Amniotic epithelial cell (primary cell): ENCODE measurements around the gene CHMP6.

Experiments used
- DNase-seq: peaks from one replicate; pipeline ENCODE4 v3.0.0-alpha.2; 2010; ENCODE audit warnings: low read depth

Gene CHMP6

DNA sequence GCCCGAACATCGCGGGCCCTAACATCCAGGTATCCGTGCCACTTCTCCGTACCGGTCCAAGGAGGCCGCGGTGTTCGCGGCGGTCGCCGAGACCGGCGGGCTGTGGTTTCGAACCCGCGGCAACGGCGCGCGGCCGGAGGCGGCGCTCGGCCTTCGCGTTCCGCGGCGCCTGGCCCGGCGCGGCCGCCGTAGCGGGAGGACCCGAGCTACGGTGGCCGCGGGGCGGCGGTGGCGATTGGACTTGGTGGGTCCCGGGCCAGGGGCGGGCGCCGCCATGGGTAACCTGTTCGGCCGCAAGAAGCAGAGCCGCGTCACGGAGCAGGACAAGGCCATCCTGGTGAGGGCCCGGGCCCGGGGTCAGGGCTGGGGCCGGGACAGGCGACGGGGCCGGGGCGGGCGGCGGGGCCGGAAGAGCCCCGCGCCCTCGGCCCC, at the start of gene CHMP6:
Gene CHMP6, plus strand, starts transcription at position 197 of the 432 bp plus-strand sequence. Its CDS starts 78 bp downstream, at position 275.
- peak; percentile 63 for DNase-seq

DNA sequence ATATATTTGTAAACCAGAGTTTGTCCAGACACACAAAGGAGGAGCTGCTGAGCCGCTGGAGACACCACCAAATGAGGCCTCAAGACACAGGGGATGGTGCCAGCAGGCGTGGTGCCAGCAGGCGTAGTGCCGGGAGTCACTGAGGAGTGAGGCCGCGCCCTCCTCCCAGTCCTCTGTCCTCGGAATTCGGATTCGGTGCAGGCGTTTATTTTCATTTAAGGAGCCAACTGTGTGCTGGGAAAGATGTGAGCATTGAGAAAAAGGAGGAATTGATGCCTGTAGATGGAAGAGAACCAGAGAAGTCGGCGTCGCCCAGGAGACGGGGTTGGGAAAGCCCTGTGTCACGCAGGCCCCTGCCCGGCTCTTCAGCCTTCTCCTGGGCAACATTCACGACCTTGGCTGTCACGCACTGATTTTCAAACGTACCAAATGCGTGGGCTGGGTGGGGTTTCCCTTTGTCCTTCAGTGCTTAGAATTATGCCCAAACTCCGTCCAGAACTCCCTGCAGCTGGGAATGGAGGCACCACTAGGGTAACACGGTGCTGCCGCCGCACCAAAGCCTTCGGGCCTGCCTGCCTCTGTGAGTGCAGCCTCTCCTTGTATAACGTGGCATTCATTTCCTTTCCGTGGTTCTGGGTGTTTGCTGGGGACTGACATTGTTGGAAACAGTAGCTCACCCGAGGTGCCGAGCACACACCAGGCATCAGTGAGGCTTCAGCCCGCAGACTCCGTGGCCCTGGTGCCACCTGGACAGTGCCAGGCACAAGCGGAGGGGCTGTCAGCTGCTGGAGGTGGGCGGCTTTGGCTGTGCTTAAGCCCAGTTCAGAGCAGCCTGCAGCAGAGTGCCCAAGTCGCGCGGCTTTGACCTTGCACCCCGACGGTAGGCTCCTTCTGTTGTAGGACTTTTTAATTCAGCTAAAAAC, 49.0 kb upstream of the CHMP6 start:
- no peak for DNase-seq

DNA sequence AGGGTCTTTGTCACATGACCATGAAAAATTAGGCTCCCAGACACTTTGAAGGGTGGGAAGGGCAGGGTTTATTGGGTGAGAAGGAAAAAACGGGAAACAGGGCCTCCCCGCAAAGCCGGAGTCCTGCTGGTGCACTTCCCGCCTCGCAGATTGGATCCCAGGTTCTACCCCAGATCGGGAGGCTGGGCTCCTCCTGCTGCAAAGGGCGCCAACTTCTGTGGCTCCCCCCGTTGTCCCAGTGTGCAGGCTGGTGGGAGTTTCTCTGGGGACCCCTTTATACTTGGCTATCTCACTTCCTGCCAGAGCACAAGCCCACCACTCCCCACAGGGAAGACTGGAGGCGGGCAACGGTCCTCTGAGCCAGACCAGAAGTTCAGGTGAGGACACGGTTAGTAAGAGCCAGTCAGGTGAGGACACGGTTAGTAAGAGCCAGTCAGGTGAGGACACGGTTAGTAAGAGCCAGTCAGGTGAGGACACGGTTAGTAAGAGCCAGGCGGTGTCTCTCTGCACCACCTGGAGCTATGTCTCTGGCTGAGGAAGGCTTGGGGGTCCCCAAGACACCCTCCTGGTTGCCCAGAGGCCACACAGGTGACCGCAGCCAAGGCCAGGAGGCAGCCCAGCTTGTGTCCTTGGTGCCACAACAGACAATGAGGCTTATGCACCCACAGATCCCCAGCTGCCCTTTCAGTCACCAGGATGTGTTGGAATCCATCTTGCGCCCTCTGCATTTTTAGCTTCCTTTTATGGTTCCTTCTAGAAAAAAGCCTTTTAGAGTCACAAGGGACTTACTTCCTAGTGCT, 48.1 kb upstream of the CHMP6 start:
- DNase-seq: no peak

DNA sequence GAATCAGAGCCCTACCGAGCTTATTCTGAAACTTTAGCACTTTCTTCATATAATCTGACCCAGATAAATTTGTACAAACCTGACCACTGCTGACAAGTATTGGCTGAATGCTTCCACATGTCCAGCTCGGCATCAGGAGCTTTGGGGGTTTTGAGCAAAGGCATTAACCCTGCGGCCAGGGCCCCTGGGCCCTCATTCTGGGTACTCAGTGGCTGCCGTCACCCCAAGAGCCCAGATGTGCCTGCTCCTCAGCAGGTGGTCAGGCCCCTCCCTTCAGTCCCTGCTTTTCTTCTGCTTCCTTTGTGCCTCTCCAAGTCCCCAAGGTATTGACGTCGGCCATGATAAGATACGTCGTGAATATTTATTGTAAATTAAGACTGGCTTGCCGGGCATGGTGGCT, 47.3 kb upstream of the CHMP6 start:
- no peak for DNase-seq

DNA sequence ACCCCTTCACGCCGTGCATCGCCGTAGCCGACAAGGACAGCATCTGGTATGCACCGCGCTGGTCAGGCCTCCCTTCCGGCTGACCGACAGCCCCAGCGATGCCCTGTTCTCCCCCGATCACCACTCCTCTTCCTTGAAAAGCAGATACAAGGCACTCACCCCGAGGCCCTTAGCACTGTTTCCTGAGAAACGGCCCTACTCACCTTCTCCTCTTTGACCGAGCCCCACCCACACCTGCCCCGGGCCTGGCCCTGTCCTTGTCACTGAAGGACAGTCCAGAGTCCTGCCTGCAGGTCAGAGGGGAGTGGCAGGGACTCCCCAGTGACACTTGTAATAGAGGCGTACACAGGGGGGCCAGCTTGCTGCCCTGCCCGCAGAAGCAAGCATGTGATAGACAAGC, 45.9 kb upstream of the CHMP6 start:
- DNase-seq: no peak

DNA sequence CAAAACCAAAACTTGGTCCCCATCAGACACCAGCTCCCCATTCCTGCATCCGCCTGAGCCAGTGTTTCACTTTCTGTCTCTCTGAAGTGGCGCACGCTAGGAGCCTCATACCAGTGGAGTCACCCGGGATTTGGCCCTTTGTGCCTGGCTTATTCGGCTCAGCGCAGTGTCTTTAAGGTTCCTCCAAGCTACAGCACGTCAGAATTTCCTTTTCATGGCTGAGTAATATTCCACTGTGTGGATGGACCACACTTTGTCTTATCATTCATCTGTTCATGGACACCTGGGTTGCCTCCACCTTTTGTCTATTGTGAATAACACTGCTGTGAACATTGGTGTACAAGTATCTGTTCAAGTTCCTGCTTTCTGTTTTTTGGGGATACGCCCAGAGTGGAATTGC, 45.2 kb upstream of the CHMP6 start:
- DNase-seq: no peak

DNA sequence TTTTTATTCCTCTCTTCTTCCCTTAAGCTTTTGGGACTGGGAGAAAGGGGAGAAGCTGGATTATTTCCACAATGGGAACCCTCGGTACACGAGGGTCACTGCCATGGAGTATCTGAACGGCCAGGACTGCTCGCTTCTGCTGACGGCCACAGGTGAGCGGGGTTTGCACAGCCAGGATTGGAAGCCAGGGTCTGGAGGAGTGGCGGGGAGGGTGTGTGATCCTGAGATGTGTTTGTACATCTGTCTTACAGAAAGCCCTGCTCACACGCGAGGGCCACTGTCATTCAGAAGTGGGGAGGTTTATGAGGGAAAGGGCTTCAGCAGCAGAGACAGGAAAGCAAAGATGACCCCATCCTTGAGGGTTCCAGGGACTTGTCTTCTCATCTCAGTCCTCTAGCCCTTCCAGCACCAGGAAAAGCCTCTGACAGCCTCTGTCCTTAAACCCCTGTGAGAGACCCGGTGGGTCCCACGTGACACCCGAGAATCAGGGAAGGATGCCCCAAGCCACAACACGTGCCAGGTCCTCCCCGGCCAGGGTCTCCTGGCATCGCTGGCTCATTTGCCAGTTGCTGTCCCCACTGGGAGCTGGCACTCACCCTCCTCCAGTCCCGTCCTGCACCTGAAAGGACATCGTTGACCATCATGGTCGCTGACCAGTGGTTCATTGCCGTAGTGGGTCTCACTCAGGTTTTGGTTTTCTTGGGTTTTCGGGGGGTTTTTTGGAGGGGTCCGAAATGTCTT, 44.3 kb upstream of the CHMP6 start:
- no peak for DNase-seq

DNA sequence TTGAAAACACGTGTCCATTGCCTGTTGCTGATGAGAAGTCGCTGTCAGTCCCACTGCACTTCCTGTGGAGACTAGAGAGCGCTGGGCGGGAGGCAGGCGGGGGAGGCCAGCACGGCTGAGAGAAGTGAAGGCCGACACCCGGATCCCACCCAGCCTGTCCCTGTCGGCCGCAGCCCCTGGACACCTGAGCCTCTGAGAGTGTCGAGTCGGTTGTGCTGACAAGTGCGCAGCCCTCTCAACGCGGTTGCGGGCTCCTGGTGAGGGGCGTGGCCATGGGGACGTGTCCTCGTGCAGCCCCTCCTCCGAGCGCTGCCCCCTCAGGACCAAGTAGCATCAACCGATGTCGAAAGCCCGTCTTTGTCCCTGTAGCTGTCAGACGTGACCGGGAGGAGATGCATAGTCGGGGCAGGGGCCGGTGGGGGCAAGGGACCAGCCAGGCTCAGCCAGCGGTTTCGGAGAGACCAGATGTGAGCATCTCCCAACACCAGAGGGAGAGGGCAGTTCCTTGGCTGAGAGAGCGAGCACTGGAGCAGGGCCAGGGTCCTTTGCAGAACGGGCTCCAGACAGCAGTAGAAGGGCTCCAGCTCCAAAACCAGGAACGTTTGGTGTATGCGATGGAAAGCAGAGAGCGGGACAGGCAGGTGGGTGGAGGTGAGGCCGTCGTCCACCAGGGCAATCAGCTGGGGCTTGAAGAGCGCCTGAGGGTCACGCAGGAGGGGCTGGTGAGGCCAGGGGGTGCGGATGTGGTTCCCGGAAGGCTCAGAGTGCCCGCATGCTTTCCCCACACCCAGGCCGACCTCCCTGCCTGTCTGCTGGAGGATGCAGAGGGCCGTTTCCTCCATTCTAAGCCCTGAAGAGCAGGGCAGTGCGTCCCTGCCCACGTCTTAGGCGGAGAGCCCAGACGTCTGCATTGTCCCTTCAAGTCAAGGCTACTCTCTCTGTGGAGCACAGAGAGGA, 43.3 kb upstream of the CHMP6 start:
- no peak for DNase-seq

DNA sequence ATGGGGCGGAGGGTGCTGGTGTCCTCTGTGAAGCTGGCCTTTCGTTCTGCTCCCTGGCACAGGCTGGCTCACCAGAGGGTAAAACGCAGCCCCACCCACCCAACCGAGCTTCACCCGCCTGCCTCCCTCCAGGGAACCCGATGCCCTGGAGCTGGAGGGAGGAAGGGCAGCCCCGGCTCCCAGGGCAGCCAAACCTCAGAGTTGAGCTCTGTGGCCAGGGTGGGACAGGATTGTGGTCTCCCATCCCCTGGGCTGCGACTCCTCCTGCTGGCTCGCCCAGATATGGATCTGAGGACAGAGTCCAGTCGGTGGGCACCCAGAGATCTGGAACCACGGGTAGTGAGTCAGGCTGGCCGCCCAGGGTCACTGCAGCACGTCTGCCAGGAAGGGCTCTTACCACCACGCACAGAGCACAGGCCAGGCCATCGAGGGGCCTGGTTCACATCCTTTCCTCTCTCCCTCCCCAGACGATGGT, 42.6 kb upstream of the CHMP6 start:
- no peak for DNase-seq

DNA sequence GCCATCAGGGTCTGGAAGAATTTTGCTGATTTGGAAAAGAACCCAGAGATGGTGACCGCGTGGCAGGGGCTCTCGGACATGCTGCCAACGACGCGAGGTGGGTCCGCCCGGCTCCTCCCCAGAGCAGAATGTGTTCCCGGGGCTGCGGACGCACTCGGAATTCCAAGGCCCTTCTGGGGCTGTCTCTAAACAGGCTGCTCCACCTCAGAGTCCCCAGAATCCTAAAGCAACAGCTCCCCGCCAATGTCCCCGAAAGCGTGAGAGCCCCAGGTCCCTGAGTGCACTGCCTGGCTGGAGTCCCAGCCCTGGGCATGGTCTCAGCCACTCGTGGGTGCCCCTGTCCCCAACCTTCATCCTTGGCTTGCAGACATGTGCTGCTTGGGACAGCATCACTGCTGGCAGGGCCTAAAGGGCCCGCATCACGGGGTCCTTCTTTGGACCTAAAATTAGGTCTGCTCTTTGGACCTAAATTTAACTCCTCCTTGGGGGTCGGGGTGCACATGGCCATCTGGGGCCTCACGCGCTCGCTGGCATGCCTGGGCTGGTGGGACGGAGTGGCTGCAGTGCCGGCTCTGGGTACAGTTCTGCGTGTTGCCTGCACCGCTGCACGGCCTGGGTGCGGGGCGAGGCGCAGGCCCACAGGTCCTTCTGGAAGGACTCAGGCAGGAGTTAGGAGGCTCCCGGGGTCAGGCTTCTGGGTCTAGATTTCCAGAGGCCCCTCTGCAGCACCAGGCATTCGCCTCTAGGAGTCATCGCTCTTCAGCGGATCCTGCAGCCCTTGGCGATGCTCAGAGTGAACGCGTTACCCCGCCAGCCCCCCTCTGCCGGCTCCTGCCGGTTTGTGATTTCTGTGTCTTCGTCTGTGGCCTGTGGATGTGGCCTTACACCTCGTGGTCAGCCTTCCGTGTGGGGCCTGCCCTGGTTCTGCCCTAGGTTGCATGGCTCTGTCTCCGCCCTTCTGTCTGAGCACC, 41.9 kb upstream of the CHMP6 start:
- no peak for DNase-seq

DNA sequence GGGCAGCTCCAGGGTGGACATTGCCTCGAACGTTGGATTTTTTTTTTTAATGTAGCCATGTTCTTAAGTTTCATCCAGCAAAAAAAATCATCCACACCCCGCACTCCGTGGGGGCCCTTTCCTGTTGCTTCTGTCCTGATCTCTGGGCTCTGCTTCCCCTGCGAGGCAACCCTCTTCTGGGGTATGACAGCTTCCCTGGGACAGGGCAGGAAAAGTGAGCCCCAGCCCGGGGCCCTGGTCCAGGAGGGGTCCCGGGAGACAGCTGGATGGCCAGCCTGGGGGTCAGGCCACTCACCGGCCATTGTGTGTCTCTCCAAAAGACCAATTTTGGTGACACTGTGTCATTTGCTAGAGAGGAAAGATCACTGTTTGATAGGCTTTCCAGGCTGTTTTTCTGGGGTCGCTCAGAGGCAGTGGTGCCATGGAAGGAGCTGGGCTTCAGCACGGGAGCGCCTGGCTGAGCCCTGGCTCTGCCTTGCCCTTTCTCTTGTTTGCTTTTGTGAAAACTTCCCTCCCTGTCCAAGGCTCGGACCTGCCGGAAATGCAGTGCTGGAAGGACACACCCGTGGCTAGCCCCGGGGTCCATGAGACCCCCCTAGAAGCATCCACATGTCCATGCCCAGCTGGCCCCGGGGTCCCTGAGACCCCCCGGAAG, 41.0 kb upstream of the CHMP6 start:
- no peak for DNase-seq

DNA sequence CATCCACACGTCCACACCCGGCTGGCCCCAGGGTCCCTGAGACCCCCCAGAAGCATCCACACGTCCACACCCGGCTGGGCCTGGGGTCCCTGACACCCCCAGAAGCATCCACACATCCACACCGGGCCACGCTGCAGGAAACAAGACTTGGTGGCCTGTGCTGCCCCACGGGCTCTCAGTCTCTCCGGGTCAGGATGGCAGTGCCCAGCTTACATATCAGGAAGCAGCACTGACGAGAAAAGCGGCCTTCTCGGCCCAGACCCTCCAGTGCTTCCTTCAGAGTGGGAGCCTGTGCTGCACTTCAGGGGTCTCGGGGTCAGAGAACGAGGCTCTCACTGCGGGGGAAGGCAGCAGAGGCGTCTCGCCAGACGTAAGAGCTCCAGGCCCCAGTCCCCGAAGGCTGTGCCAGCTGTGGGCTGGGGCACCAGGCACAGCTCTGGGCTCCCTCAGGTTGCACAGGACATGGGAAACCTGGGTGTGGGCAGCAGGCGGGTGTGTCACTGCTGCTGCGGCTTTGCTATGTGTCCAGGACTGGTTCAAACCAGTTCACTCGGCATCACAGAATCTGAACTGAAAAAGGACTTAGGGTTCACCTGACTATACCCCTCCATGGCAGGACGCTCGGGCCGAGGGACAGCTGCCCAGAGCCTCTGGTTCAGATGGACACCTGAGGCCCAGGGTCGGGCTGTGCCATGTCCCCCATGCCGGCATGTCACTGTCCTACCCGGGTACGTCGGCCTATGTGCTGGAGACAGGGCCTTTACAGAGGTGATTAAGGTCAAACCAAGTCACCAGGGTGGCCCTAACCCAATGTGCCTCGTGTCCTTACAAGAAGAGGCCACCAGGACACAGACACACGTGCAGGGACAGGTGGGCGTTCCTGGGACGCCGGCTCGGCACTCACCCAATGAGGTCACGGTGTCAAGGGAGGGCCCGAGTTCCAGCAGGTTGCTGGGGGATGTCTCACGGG, 40.2 kb upstream of the CHMP6 start:
- DNase-seq: no peak

DNA sequence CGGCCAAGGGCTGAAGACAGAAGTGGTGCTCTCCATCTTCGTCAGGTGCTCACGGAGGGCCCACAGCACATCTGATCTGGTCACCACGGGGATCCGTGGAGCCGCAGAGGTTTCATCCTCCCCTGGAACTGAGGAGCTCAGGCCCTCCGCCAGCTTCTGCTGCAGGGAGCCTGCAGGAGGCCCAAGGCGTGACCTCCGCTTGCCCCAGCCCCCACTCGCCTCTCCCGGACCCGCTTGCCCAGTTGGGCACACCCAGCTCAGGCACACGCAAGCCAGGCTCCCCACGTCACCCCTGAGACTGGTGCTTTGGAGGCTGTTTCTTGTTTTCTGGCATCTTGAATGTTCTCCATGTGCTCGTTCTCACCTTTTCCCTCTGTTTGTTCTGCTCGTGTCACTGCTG, 39.4 kb upstream of the CHMP6 start:
- no peak for DNase-seq

DNA sequence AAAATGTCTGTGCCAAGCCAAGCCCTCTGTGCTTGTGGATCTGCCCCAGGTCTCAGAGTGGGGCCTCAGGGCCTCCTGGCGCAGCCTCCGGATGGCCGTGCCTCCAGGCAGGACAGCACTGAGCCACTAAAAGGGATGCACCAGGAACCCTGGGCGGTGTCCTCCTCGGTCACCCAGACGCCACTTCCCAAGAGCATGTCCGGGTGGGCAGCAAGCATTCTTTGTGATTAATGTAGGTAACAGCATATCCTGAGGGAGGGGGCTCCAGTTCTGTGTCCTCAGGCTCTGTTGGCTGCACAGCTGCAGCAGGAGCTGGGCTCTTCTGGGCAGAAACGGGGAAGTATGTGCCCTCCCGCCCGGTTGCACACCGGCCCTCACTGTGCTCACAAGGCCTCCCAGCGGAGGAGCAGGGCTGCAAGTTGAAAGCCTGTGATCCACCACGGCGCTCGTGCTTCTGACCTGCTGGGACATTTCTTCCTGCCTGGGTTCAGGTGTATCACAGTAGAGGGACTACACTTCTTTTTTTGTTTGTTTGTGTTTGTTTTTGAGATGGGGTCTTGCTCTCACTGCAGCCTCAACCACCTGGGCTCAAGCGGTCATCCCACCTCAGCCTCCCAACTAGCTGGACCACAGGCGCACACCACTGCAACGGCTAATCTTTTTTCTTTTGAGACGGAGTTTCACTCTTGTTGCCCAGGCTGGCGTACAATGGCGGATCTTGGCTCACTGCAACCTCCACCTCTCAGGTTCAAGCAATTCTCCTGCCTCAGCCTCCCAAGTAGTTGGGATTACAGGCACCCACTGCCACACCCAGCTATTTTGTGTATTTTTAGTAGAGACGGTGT, 37.9 kb upstream of the CHMP6 start:
- DNase-seq: no peak

DNA sequence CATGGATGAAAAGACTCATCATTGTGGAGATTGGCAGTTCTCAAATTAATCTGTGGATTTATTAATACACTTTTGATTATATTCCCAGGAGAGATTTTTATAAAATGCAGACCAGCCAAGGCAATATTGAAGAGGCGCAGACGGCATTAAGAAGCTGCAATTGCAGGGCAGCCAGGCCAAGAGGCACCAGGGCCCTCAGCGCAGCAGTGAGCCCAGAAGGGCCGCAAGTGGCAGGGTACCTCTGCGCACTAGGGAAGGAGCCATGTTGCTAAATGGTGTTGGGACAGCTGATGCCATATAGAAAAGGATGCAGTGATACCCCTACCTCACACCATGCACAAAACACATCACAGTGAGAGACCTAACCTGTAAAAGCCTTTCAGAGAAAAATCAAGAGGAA, 36.6 kb upstream of the CHMP6 start:
- DNase-seq: no peak

DNA sequence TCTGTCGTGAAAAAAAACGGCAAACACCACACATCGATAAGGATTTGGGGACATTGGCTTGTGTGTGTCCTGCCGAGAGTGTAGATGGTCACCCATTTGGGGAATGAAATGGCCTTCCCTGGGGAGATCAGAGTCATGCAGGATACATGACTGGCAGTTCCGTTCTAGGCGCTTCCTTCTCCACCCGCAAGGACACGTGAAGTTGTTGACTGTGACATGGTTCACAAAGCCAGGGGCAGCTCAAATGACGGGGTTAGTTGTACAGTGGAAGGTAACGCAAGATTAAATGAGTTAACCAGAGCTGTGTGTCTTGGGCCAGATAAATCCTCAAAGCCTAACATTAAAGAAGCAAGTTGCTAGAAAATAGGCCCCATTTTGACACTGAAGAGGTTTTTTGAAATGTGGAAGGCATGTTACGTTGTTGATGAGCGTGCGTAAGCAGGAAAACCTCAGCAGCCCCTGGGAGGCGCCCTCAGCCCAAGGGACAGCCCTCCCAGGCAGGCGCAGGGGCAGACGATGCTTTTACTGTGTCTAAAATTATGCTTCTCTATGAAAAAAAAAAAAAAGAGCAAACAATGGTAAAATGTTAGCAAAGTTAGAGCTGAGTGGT, 35.9 kb upstream of the CHMP6 start:
- no peak for DNase-seq
